Endothelial cell of umbilical vein (primary cell): ENCODE data around the gene CYGB. TPM values are rescaled to one million over a fixed set of nuclear protein-coding genes. Genes with fewer than 3 reads are reported as not detected.
"Not testable (repeated sequence)": the region's sequence is repeated elsewhere in the genome, so short reads cannot be mapped to it uniquely, and the experiment has no call there.

Experiments
- BruUV-seq: library from RNA; stranded (reverse); fragments of 400-500 nt; replicated peaks from 2 replicates; lab custom pipeline; 2021; lab: Mats Ljungman, UMichigan
- CTCF ChIA-PET: fragments of 300-600, 350-600 bp; sonication (Branson Sonifier 250); formaldehyde crosslinking; loops from one replicate; lab custom pipeline; 2021; ENCODE audit warnings: antibody characterized with exemption, inconsistent platforms; lab: Charles Lee
- POLR2A ChIA-PET: fragments of 300-600, 350-600 bp; sonication (Branson Sonifier 250); formaldehyde crosslinking; loops from one replicate; lab custom pipeline; 2021; ENCODE audit warnings: antibody characterized with exemption, inconsistent platforms; lab: Charles Lee
- DNase-seq: peaks from one replicate; pipeline ENCODE4 v3.0.0-alpha.2; 2011; ENCODE audit warnings: low read depth, low spot score
- FAIRE-seq: peaks from 2 replicates; lab custom pipeline; 2011; peaks lifted over from hg19 to GRCh38; lab: Jason Lieb, UNC
- H2AFZ ChIP-seq: 2 replicates; pipeline ENCODE4 v1.6.0; 2012; ENCODE audit warnings: low read depth, low read length, control low read depth, inconsistent platforms
- H3K27ac ChIP-seq: 2 replicates; pipeline ENCODE4 v1.5.1; 2011; ENCODE audit warnings: low read depth, mild to moderate bottlenecking, control low read depth, low read length, moderate library complexity; ENCODE audit not compliant: insufficient read depth
- H3K27me3 ChIP-seq, 2 experiments: 2 replicates each; pipeline versions ENCODE4 v1.6.0 to v1.6.1; 2011; ENCODE audit warnings: low read length in 2 of 2, mixed read lengths in 1 of 2; ENCODE audit not compliant: control insufficient read depth in 2 of 2, insufficient read depth in 2 of 2
- H3K36me3 ChIP-seq, 2 experiments: 2 replicates in 1 of 2; 3 replicates in 1 of 2; pipeline ENCODE4 v1.5.1; 2011; ENCODE audit warnings: low read length in 2 of 2, mild to moderate bottlenecking in 1 of 2, moderate library complexity in 1 of 2; ENCODE audit not compliant: control insufficient read depth in 2 of 2, insufficient read depth in 2 of 2; ENCODE audit errors: extremely low read depth in 1 of 2
- H3K4me1 ChIP-seq: 3 replicates; pipeline ENCODE4 v1.5.1; 2011; ENCODE audit warnings: mild to moderate bottlenecking, low read length; ENCODE audit not compliant: control insufficient read depth, insufficient read depth; ENCODE audit errors: extremely low read depth
- H3K4me2 ChIP-seq: 2 replicates; pipeline ENCODE4 v1.6.1; 2011; ENCODE audit warnings: low read length, control low read depth, mixed read lengths; ENCODE audit not compliant: insufficient read depth
- H3K4me3 ChIP-seq, 3 experiments: fragments of 200-600 bp in 1 of 3; sonication (generic), shearing (Covaris generic) in 1 of 3; replicated peaks in 1 of 3; 2 replicates each; pipeline ENCODE4 v1.5.1; 2011 to 2016; ENCODE audit warnings: control low read depth in 3 of 3, low read length in 3 of 3, mild to moderate bottlenecking in 2 of 3, inconsistent platforms in 1 of 3, low read depth in 1 of 3, moderate library complexity in 1 of 3; ENCODE audit not compliant: insufficient read depth in 1 of 3
- H3K79me2 ChIP-seq: 2 replicates; pipeline ENCODE4 v1.6.0; 2012; ENCODE audit warnings: low read length, inconsistent platforms; ENCODE audit not compliant: control insufficient read depth, insufficient read depth
- H3K9ac ChIP-seq: replicated peaks from 2 replicates; pipeline ENCODE3; 2011; ENCODE audit warnings: low read length, control low read depth; ENCODE audit not compliant: insufficient read depth; ENCODE audit errors: extremely low read depth
- H3K9me1 ChIP-seq: replicated peaks from 3 replicates; pipeline ENCODE4 v1.6.0; 2011; ENCODE audit warnings: mild to moderate bottlenecking, low read length; ENCODE audit not compliant: control insufficient read depth, insufficient read depth; ENCODE audit errors: extremely low read depth
- H3K9me3 ChIP-seq: replicated peaks from 2 replicates; pipeline ENCODE4 v1.5.1; 2012; ENCODE audit warnings: low read length, inconsistent platforms; ENCODE audit not compliant: control insufficient read depth, insufficient read depth
- H4K20me1 ChIP-seq: replicated peaks from 2 replicates; pipeline ENCODE3; 2011; ENCODE audit warnings: mild to moderate bottlenecking, low read length; ENCODE audit not compliant: control insufficient read depth, insufficient read depth; ENCODE audit errors: extremely low read depth
- CTCF ChIP-seq, 2 donors: IDR thresholded peaks; 1 replicate in 1 of 2; 2 replicates in 1 of 2; pipeline ENCODE4 v1.5.1; 2011; ENCODE audit warnings: low read length in 2 of 2, mild to moderate bottlenecking in 2 of 2, moderate library complexity in 2 of 2, control low read depth in 1 of 2, inconsistent platforms in 1 of 2, low read depth in 1 of 2; ENCODE audit not compliant: insufficient read depth in 1 of 2; ENCODE audit errors: extremely low read depth in 1 of 2
- EZH2 ChIP-seq: IDR thresholded peaks from 2 replicates; pipeline ENCODE4 v1.6.1; 2012; ENCODE audit warnings: borderline replicate concordance, low read depth, mild to moderate bottlenecking, moderate library complexity, low read length, inconsistent platforms; ENCODE audit not compliant: severe bottlenecking
- FOS ChIP-seq: IDR thresholded peaks from 2 replicates; pipeline ENCODE4 v1.6.1; 2011; ENCODE audit warnings: mild to moderate bottlenecking, low read length, moderate library complexity, borderline replicate concordance; ENCODE audit not compliant: insufficient read depth
- GATA2 ChIP-seq: IDR thresholded peaks from 2 replicates; pipeline ENCODE4 v1.7.0; 2011; ENCODE audit warnings: low read depth, mild to moderate bottlenecking, moderate library complexity, mixed read lengths, low read length; ENCODE audit not compliant: insufficient read length, insufficient read depth
- JUN ChIP-seq: IDR thresholded peaks from 2 replicates; pipeline ENCODE4 v1.6.1; 2011; ENCODE audit warnings: borderline replicate concordance, low read depth; ENCODE audit not compliant: insufficient read length, insufficient read depth
- MAX ChIP-seq: IDR thresholded peaks from 2 replicates; pipeline ENCODE4 v1.6.1; 2011; ENCODE audit not compliant: insufficient read depth, insufficient read length
- MYC ChIP-seq: IDR thresholded peaks from one replicate; pipeline ENCODE4 v1.6.1; 2011; ENCODE audit warnings: mild to moderate bottlenecking, low read depth, low read length
- POLR2A ChIP-seq: IDR thresholded peaks from 2 replicates; pipeline ENCODE4 v1.6.1; 2012; ENCODE audit warnings: low read depth, mild to moderate bottlenecking, control low read depth, low read length
- POLR2AphosphoS5 ChIP-seq: IDR thresholded peaks from 2 replicates; pipeline ENCODE4 v1.6.1; 2012; ENCODE audit warnings: low read depth, mild to moderate bottlenecking, control low read depth, low read length, moderate library complexity; ENCODE audit not compliant: insufficient read depth
- dilution Hi-C: fragments of 300-500 bp; cut with MboI; formaldehyde crosslinking; loops from one replicate; pipeline ENCODE4 v1.15.0; 2019; ENCODE audit warnings: low sequenced_read_pairs; ENCODE audit not compliant: extremely low pct_ligation_motif_present
- intact Hi-C: fragments of 100-400 bp; cut with micrococcal nuclease; formaldehyde crosslinking; loops from one replicate; pipeline ENCODE4 v1.10.0; 2022
- polyA plus RNA-seq, 4 experiments: library from polyadenylated mRNA; depleted of rRNA in 3 of 4; stranded (reverse) in 3 of 4; unstranded in 1 of 4; fragments of >200 nt; gene quantifications; 2 replicates each; pipeline versions ENCODE4 v1.2.1 to v1.2.3, GENCODE V29; 2011 to 2012; ENCODE audit warnings: missing spikeins in 1 of 4
- total RNA-seq: library from RNA; stranded (reverse); gene quantifications from 2 replicates; pipeline ENCODE4 v1.2.3, GENCODE V29; 2021

CYGB gene
- total and polyA plus RNA-seq, 2 donors (not counting 3 experiments of a cell fraction or from before 2014, with no cell fraction given) = 0.22 to 0.91 TPM

GRCh38 chr17:76534831-76535732 lies 2.4 kb downstream of the CYGB start:
- POLR2A ChIA-PET = no interaction called here
- no peaks in the 10 kb centered on the region for H3K36me3 ChIP-seq
- CTCF ChIA-PET = interaction anchor here (1.3 to 2.6 kb wide), 4 partner anchors 11 to 89 kb away, joined by 5 to 17 read pairs (median 9); no protein-coding TSS in a partner anchor
- H3K27ac ChIP-seq = no peak overlapping the region
- intact Hi-C loops = no loop called here
- TF ChIP-seq GATA2 (no peak), MYC (no peak), FOS (no peak), MAX (no peak), POLR2A (no peak), POLR2AphosphoS5 (no peak), JUN (no peak), EZH2 (no peak), CTCF (IDR thresholded peaks at IDR 0.05; ENCODE audit: extremely low read depth in 1 of 2, insufficient read depth in 1 of 2, low read depth in 1 of 2, low read length in 2 of 2) (no peak)
- H3K79me2 ChIP-seq = no peaks in the 10 kb centered on the region
- H3K4me3 ChIP-seq = no peak overlapping the region
- H3K4me1 ChIP-seq = peaks cover 2% of the 10 kb centered on the region
- peaks cover 17 to 19% of the 10 kb centered on the region in 2 experiments for H3K27me3 ChIP-seq
- no peak overlapping the region for H2AFZ ChIP-seq
- H3K4me2 ChIP-seq = no peak overlapping the region
- no peak overlapping the region for H3K9ac ChIP-seq
- no peaks in the 10 kb centered on the region for H4K20me1 ChIP-seq
- no peaks in the 10 kb centered on the region for H3K9me3 ChIP-seq
- FAIRE-seq (no peak), DNase-seq (no peak)
- no TSS peak for BruUV-seq
- dilution Hi-C loops = no loop called here
- no peaks in the 10 kb centered on the region for H3K9me1 ChIP-seq

- H2AFZ ChIP-seq, H3K9me3 ChIP-seq, FAIRE-seq, H4K20me1 ChIP-seq, H3K4me2 ChIP-seq, H3K27ac ChIP-seq, DNase-seq, POLR2A ChIA-PET, H3K36me3 ChIP-seq, intact Hi-C loops, H3K4me3 ChIP-seq, H3K79me2 ChIP-seq, H3K9ac ChIP-seq, H3K9me1 ChIP-seq, dilution Hi-C loops, BruUV-seq: not testable (repeated sequence)
- Histone ChIP-seq H3K27me3 (peaks cover 11 to 19% of the 10 kb centered on the region in 2 experiments), H3K4me1 (peaks cover 13% of the 10 kb centered on the region)
- CTCF ChIA-PET = interaction anchor here (1.0 to 1.2 kb wide), 2 partner anchors 24 kb away, joined by 3 read pairs; no protein-coding TSS in a partner anchor
These were observed 3.7 kb downstream of the CYGB start for GRCh38 chr17:76533640-76534359.
